Tibial artery (tissue), 4 donors: ENCODE measurements around the gene ARHGEF17.

Source experiments
- DNase-seq, 2 donors: peaks; one replicate each; pipeline ENCODE4 v3.0.0-alpha.2; 2019
- H3K27ac ChIP-seq, 2 donors: fragments of 200-600 bp; sonication (generic) in 1 of 2; 1 replicate in 1 of 2; 2 replicates in 1 of 2; pipeline ENCODE4 v1.5.1; 2018 to 2019; ENCODE audit warnings: mild to moderate bottlenecking in 1 of 2
- H3K27me3 ChIP-seq, 2 donors: fragments of 200-600 bp; sonication (generic) in 1 of 2; one replicate each; pipeline versions ENCODE4 v1.5.1 to v1.6.0; 2016 to 2019
- H3K36me3 ChIP-seq, 3 donors: fragments of 200-600 bp; sonication (generic) in 2 of 3; one replicate each; pipeline ENCODE4 v1.5.1; 2016 to 2019; ENCODE audit warnings: mild to moderate bottlenecking in 2 of 3
- H3K4me1 ChIP-seq, 4 donors: fragments of 200-600 bp; sonication (generic) in 2 of 4; 1 replicate in 3 of 4; 2 replicates in 1 of 4; pipeline ENCODE4 v1.5.1; 2016 to 2019
- H3K4me3 ChIP-seq, 2 donors: fragments of 200-600 bp; sonication (generic) in 1 of 2; 1 replicate in 1 of 2; 2 replicates in 1 of 2; pipeline ENCODE4 v1.5.1; 2018 to 2019; ENCODE audit warnings: mild to moderate bottlenecking in 2 of 2
- H3K9me3 ChIP-seq, 3 donors: fragments of 200-600 bp; sonication (generic) in 1 of 3; one replicate each; pipeline ENCODE4 v1.5.1; 2016 to 2019
- intact Hi-C: fragments of 100-400 bp; cut with DNase I; formaldehyde crosslinking; loops from one replicate; pipeline ENCODE4 v1.15.0; 2023; ENCODE audit warnings: low total_unique reads
- TF ChIP-seq, protein P1 (sequence below), 2 experiments: fragments of 200-600 bp in 1 of 2; fragments of 450-650 bp in 1 of 2; IDR thresholded peaks; one replicate each; pipeline ENCODE4 v1.5.1; 2017 to 2019; ENCODE audit warnings: antibody characterized with exemption in 2 of 2, mild to moderate bottlenecking in 1 of 2, moderate library complexity in 1 of 2

Gene ARHGEF17

DNA sequence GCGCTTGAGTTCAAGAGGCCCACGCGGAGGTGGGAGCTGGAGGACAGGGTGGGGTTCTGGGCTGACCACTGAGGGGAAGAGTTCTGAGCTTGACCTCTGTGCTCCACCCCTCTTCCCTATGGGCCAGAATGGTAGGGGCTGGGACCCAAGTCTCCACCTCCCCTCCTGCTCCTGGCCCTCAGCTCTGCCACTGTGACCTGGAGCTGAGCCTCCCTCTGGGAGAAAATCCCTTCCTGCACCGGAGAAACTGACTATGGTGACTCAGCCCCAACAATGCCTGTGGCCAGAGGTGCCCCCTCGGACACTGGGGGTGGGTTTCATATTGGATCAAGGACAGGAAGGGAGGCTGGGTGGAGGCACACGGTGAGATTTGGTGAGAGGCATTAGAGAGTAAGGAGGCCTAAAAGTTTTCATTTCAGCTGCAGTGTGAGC, 91.1 kb downstream of the ARHGEF17 start:
- Histone ChIP-seq H3K27me3 (no peaks in the 10 kb centered on the region), H3K36me3 (peaks cover 0 to 7% (median 0%) of the 10 kb centered on the region in 3 donors), H3K4me3 (no peak overlapping the region), H3K9me3 (no peaks in the 10 kb centered on the region), H3K4me1 (peaks cover 0 to 12% (median 5%) of the 10 kb centered on the region in 4 donors), H3K27ac (no peak overlapping the region)
- no peak for DNase-seq
- intact Hi-C loops = loop anchor here (10.0 kb wide), 1 partner anchor 214 kb away; no protein-coding TSS in a partner anchor
- TF ChIP-seq, protein P1, sequence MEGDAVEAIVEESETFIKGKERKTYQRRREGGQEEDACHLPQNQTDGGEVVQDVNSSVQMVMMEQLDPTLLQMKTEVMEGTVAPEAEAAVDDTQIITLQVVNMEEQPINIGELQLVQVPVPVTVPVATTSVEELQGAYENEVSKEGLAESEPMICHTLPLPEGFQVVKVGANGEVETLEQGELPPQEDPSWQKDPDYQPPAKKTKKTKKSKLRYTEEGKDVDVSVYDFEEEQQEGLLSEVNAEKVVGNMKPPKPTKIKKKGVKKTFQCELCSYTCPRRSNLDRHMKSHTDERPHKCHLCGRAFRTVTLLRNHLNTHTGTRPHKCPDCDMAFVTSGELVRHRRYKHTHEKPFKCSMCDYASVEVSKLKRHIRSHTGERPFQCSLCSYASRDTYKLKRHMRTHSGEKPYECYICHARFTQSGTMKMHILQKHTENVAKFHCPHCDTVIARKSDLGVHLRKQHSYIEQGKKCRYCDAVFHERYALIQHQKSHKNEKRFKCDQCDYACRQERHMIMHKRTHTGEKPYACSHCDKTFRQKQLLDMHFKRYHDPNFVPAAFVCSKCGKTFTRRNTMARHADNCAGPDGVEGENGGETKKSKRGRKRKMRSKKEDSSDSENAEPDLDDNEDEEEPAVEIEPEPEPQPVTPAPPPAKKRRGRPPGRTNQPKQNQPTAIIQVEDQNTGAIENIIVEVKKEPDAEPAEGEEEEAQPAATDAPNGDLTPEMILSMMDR (IDR thresholded peaks at IDR 0.05) = no peak

GRCh38 chr11:73399636-73400035, 91.6 kb downstream of the ARHGEF17 start:
- no peak overlapping the region for H3K27ac ChIP-seq
- TF ChIP-seq, protein P1 (IDR thresholded peaks at IDR 0.05) = no peak
- H3K4me3 ChIP-seq = no peak overlapping the region
- H3K9me3 ChIP-seq = no peaks in the 10 kb centered on the region
- H3K36me3 ChIP-seq = peaks cover 0 to 7% (median 0%) of the 10 kb centered on the region in 3 donors
- H3K4me1 ChIP-seq = peaks cover 0 to 12% (median 5%) of the 10 kb centered on the region in 4 donors
- DNase-seq = no peak
- intact Hi-C loops = loop anchor here (10.0 kb wide), 1 partner anchor 215 kb away; no protein-coding TSS in a partner anchor
- H3K27me3 ChIP-seq = no peaks in the 10 kb centered on the region

GRCh38 chr11:73400293-73400692, 92.2 kb downstream of the ARHGEF17 start:
- H3K27me3 ChIP-seq = no peaks in the 10 kb centered on the region
- peaks cover 0 to 13% (median 3%) of the 10 kb centered on the region in 3 donors for H3K36me3 ChIP-seq
- H3K9me3 ChIP-seq = no peaks in the 10 kb centered on the region
- H3K4me3 ChIP-seq = no peak overlapping the region
- no peak overlapping the region for H3K27ac ChIP-seq
- TF ChIP-seq, protein P1 (IDR thresholded peaks at IDR 0.05) = no peak
- peaks cover 0 to 12% (median 5%) of the 10 kb centered on the region in 4 donors for H3K4me1 ChIP-seq
- intact Hi-C loops = no loop called here
- DNase-seq = no peak

GRCh38 chr11:73401217-73401923, 93.3 kb downstream of the ARHGEF17 start:
- intact Hi-C loops = no loop called here
- H3K4me3 ChIP-seq = no peak overlapping the region
- H3K27ac ChIP-seq = no peak overlapping the region
- peaks cover 0 to 12% (median 5%) of the 10 kb centered on the region in 4 donors for H3K4me1 ChIP-seq
- TF ChIP-seq, protein P1 (IDR thresholded peaks at IDR 0.05) = no peak
- peak in 1 of 2 donors; percentile 43 for DNase-seq
- peaks cover 4 to 24% (median 6%) of the 10 kb centered on the region in 3 donors for H3K36me3 ChIP-seq
- H3K27me3 ChIP-seq = no peaks in the 10 kb centered on the region
- no peaks in the 10 kb centered on the region for H3K9me3 ChIP-seq

DNA sequence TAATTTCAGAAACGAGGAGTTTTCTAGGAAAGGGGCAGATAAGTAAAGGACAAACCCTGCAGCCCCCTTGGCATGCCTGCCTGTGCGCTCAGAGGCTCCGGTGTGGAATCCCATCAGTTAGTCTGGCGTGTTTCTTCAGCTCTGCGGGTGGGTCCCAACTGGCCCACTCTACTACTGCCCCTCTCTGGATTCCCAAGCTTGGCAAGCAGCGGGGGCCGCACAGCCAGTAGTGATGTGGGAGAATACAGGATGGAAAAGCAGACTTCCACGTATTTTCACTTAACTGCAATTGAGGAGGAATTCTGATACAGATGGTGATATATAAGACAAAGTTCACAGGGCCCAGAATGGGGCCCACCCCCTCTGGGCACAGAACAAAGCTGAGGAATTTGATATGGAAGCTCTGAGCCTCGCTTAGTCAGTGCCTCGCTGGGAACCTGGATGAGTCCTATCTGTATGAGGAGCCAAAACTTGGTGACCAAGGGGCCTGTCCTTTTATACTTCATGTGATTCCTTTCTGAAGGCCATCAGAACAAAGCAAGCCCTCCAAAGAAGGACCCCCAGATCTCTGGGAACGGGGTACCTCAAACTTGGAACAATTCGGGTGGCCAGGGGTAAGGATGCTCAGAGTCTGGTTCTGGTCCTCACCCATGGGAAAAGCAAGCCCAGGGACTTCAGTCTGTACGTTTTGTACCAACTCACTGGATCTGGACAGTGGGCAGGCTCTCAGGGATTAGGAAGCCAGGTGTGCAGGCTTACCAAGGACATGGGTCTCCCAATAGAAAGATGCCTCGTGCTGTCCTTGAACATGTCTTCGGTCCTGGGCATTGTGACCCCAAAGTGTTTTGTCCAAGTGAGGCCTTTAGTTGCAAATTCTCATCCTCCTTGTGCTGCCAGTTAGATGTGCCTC, 94.1 kb downstream of the ARHGEF17 start:
- H3K9me3 ChIP-seq = no peaks in the 10 kb centered on the region
- H3K36me3 ChIP-seq = peaks cover 9 to 30% (median 13%) of the 10 kb centered on the region in 3 donors
- H3K27ac ChIP-seq = no peak overlapping the region
- H3K4me3 ChIP-seq = no peak overlapping the region
- no peak for DNase-seq
- TF ChIP-seq, protein P1 (IDR thresholded peaks at IDR 0.05) = no peak
- no peaks in the 10 kb centered on the region for H3K27me3 ChIP-seq
- peaks cover 0 to 8% (median 2%) of the 10 kb centered on the region in 4 donors for H3K4me1 ChIP-seq
- intact Hi-C loops = loop anchor here (2.0 kb wide), 1 partner anchor 261 kb away; no protein-coding TSS in a partner anchor
